IMR-90 (cell line): Measurements from ENCODE around the gene SERPINB13. TPM values are rescaled to one million over a fixed set of nuclear protein-coding genes. Genes with fewer than 3 reads are reported as not detected.

Experiments
- ATAC-seq: fragments of 200-7000 bp; cut with Tn5 transposase; 2 replicates; pipeline ENCODE4 v1.9.1; 2020; ENCODE audit warnings: low read depth, mild to moderate bottlenecking, moderate library complexity
- BruUV-seq: library from RNA; stranded (reverse); fragments of 400-500 nt; replicated peaks from 2 replicates; lab custom pipeline; 2021; lab: Mats Ljungman, UMichigan
- CTCF ChIA-PET: fragments of 300-600 bp; formaldehyde crosslinking; extraction: SDS; loops from one replicate; lab custom pipeline; 2021; ENCODE audit warnings: antibody characterized with exemption; lab: Yijun Ruan, JAX
- POLR2A ChIA-PET: fragments of 300-600 bp; sonication (Branson Sonifier 250); formaldehyde crosslinking; loops from one replicate; lab custom pipeline; 2022; ENCODE audit warnings: antibody characterized with exemption; ENCODE audit not compliant: unreplicated experiment; lab: Charles Lee
- DNase-seq: peaks from one replicate; pipeline ENCODE4 v3.0.0; 2013
- H2AFZ ChIP-seq: replicated peaks from 2 replicates; pipeline ENCODE3; 2013; ENCODE audit warnings: low read length, mild to moderate bottlenecking; ENCODE audit not compliant: poor library complexity
- H2AK5ac ChIP-seq: 2 replicates; pipeline ENCODE4 v1.6.1; 2013; ENCODE audit warnings: low read depth, low read length, inconsistent platforms
- H2AK9ac ChIP-seq: replicated peaks from 2 replicates; pipeline ENCODE3; 2013; ENCODE audit warnings: mild to moderate bottlenecking, low read depth, low read length, moderate library complexity; ENCODE audit not compliant: poor library complexity
- H2BK120ac ChIP-seq: 2 replicates; pipeline ENCODE4 v1.6.1; 2013; ENCODE audit warnings: low read depth, low read length, inconsistent platforms
- H2BK15ac ChIP-seq: 3 replicates; pipeline ENCODE4 v1.6.1; 2013; ENCODE audit warnings: low read depth, low read length, inconsistent platforms
- H2BK20ac ChIP-seq: 2 replicates; pipeline ENCODE4 v1.6.1; 2013; ENCODE audit warnings: low read depth, mild to moderate bottlenecking, inconsistent platforms, low read length, moderate library complexity
- H2BK5ac ChIP-seq: 2 replicates; pipeline ENCODE4 v1.6.1; 2013; ENCODE audit warnings: mild to moderate bottlenecking, low read depth, low read length, inconsistent platforms; ENCODE audit not compliant: poor library complexity, severe bottlenecking
- H3K14ac ChIP-seq: replicated peaks from 2 replicates; pipeline ENCODE4 v1.6.1; 2013; ENCODE audit warnings: low read depth, low read length, inconsistent platforms
- H3K18ac ChIP-seq: 2 replicates; pipeline ENCODE4 v1.6.1; 2013; ENCODE audit warnings: low read depth, low read length, control low read depth
- H3K23ac ChIP-seq: 2 replicates; pipeline ENCODE4 v1.6.1; 2013; ENCODE audit warnings: low read depth, low read length, inconsistent platforms
- H3K27ac ChIP-seq: 2 replicates; pipeline ENCODE4 v1.5.1; 2013; ENCODE audit warnings: mild to moderate bottlenecking, control low read depth, low read length; ENCODE audit not compliant: insufficient read depth
- H3K27me3 ChIP-seq: 2 replicates; pipeline ENCODE4 v1.6.1; 2013; ENCODE audit warnings: low read length; ENCODE audit not compliant: control insufficient read depth, insufficient read depth
- H3K36me3 ChIP-seq: 2 replicates; pipeline ENCODE4 v1.6.1; 2013; ENCODE audit warnings: low read length, mixed read lengths; ENCODE audit not compliant: control insufficient read depth, insufficient read depth
- H3K4ac ChIP-seq: 2 replicates; pipeline ENCODE4 v1.6.1; 2013; ENCODE audit warnings: low read depth, low read length, inconsistent platforms
- H3K4me1 ChIP-seq: 2 replicates; pipeline ENCODE4 v1.6.1; 2013; ENCODE audit warnings: low read length, mixed read lengths; ENCODE audit not compliant: control insufficient read depth, insufficient read depth
- H3K4me2 ChIP-seq: 2 replicates; pipeline ENCODE4 v1.6.1; 2013; ENCODE audit warnings: low read depth, mild to moderate bottlenecking, control low read depth, low read length, moderate library complexity
- H3K4me3 ChIP-seq: 2 replicates; pipeline ENCODE4 v1.5.1; 2013; ENCODE audit warnings: low read depth, mild to moderate bottlenecking, control low read depth, low read length, moderate library complexity; ENCODE audit not compliant: insufficient read depth
- H3K56ac ChIP-seq: 2 replicates; pipeline ENCODE4 v1.6.1; 2013; ENCODE audit warnings: low read length, inconsistent platforms; ENCODE audit not compliant: insufficient read depth; ENCODE audit errors: extremely low read depth
- H3K79me1 ChIP-seq, 2 experiments: 2 replicates each; pipeline ENCODE4 v1.6.1; 2013; ENCODE audit warnings: low read length in 2 of 2, inconsistent platforms in 1 of 2, low read depth in 1 of 2
- H3K9ac ChIP-seq: 2 replicates; pipeline ENCODE4 v1.6.1; 2013; ENCODE audit warnings: low read depth, low read length, control low read depth
- H3K9me1 ChIP-seq: 2 replicates; pipeline ENCODE4 v1.6.1; 2013; ENCODE audit warnings: low read length, inconsistent platforms; ENCODE audit not compliant: insufficient read depth
- H3K9me3 ChIP-seq: 2 replicates; pipeline ENCODE4 v1.6.1; 2013; ENCODE audit warnings: low read length; ENCODE audit not compliant: control insufficient read depth, insufficient read depth
- H4K20me1 ChIP-seq: 2 replicates; pipeline ENCODE4 v1.6.1; 2013; ENCODE audit warnings: low read length, inconsistent platforms; ENCODE audit not compliant: insufficient read depth
- H4K5ac ChIP-seq: 2 replicates; pipeline ENCODE4 v1.6.1; 2013; ENCODE audit warnings: mild to moderate bottlenecking, low read depth, low read length, control low read depth
- H4K8ac ChIP-seq, 2 experiments: 2 replicates each; pipeline ENCODE4 v1.6.1; 2013; ENCODE audit warnings: low read depth in 2 of 2, low read length in 2 of 2, control low read depth in 1 of 2, inconsistent platforms in 1 of 2
- H4K91ac ChIP-seq: 2 replicates; pipeline ENCODE4 v1.6.1; 2013; ENCODE audit warnings: low read depth, low read length, inconsistent platforms; ENCODE audit not compliant: insufficient read depth
- CEBPB ChIP-seq: IDR thresholded peaks from 2 replicates; pipeline ENCODE4 v1.6.1; 2012; ENCODE audit warnings: low read depth, low read length, improper control_type of control experiment
- CHD1 ChIP-seq: IDR thresholded peaks from 2 replicates; pipeline ENCODE4 v1.6.1; 2012; ENCODE audit warnings: low read depth, low read length, improper control_type of control experiment
- CTCF ChIP-seq: conservative IDR thresholded peaks from 2 replicates; pipeline ENCODE4 v1.5.1; 2012; ENCODE audit warnings: mild to moderate bottlenecking, low read depth, low read length, improper control_type of control experiment
- FOS ChIP-seq: fragments of 150-350 bp; IDR thresholded peaks from 2 replicates; pipeline ENCODE4 v1.6.1; 2016; ENCODE audit warnings: low read depth, low read length
- MAFK ChIP-seq: IDR thresholded peaks from 2 replicates; pipeline ENCODE4 v1.6.1; 2012; ENCODE audit warnings: low read depth, low read length, improper control_type of control experiment
- MAZ ChIP-seq: IDR thresholded peaks from 2 replicates; pipeline ENCODE4 v1.6.1; 2012; ENCODE audit warnings: low read depth, mild to moderate bottlenecking, low read length, improper control_type of control experiment, moderate library complexity, borderline replicate concordance
- MXI1 ChIP-seq: IDR thresholded peaks from 2 replicates; pipeline ENCODE4 v1.6.1; 2012; ENCODE audit warnings: low read depth, mild to moderate bottlenecking, low read length, moderate library complexity, borderline replicate concordance
- NFE2L2 ChIP-seq: fragments of 150-350 bp; IDR thresholded peaks from 2 replicates; pipeline ENCODE4 v1.6.1; 2016; ENCODE audit warnings: low read depth, mild to moderate bottlenecking, low read length
- POLR2A ChIP-seq: IDR thresholded peaks from 2 replicates; pipeline ENCODE4 v1.6.1; 2012; ENCODE audit warnings: mild to moderate bottlenecking, low read depth, low read length
- RAD21 ChIP-seq: IDR thresholded peaks from 2 replicates; pipeline ENCODE4 v1.6.1; 2012; ENCODE audit warnings: low read length, improper control_type of control experiment
- RCOR1 ChIP-seq: IDR thresholded peaks from 2 replicates; pipeline ENCODE4 v1.6.1; 2012; ENCODE audit warnings: mild to moderate bottlenecking, low read length, improper control_type of control experiment; ENCODE audit not compliant: insufficient replicate concordance
- RFX5 ChIP-seq: IDR thresholded peaks from 2 replicates; pipeline ENCODE4 v1.8.0; 2012; ENCODE audit warnings: low read depth, mild to moderate bottlenecking, low read length, moderate library complexity
- SMC3 ChIP-seq: fragments of 150-350 bp; IDR thresholded peaks from 2 replicates; pipeline ENCODE4 v1.6.1; 2016; ENCODE audit warnings: low read depth, mild to moderate bottlenecking, antibody characterized with exemption, low read length, moderate library complexity
- USF2 ChIP-seq: fragments of 150-350 bp; IDR thresholded peaks from 2 replicates; pipeline ENCODE4 v1.6.1; 2017; ENCODE audit warnings: mild to moderate bottlenecking, antibody characterized with exemption, low read length, low read depth
- WGBS, 2 experiments: methylation state at CpG; one replicate each; pipeline versions ENCODE4 v1.1.5 to v1.1.7; 2013; ENCODE audit warnings: missing lambda C conversion rate in 2 of 2; ENCODE audit not compliant: insufficient read length in 1 of 2; ENCODE audit errors: extremely low coverage in 2 of 2; 5-methylcytosine and 5-hydroxymethylcytosine counted together
- dilution Hi-C: fragments of 300-500 bp; cut with HindIII; formaldehyde crosslinking; loops from one replicate; pipeline ENCODE4 v1.14.3; 2018; ENCODE audit warnings: low sequenced_read_pairs; ENCODE audit not compliant: unreplicated experiment
- in situ Hi-C: fragments of 300-500 bp; cut with MboI; formaldehyde crosslinking; loops from 3 replicates; pipeline ENCODE4 v1.14.3; 2019; ENCODE audit warnings: low sequenced_read_pairs, inconsistent platforms, mixed read lengths
- intact Hi-C: fragments of 100-400 bp; cut with micrococcal nuclease; formaldehyde crosslinking; loops from 2 replicates; pipeline ENCODE4 v1.10.0; 2022
- polyA plus RNA-seq, 3 experiments: library from polyadenylated mRNA; depleted of rRNA; stranded (reverse); fragments of >200 nt; gene quantifications; 2 replicates each; pipeline ENCODE4 v1.2.3, GENCODE V29; 2012; ENCODE audit warnings: low replicate concordance in 1 of 3
- total RNA-seq: library from RNA; depleted of rRNA; stranded (reverse); fragments of >200 nt; gene quantifications from 2 replicates; pipeline ENCODE4 v1.2.3, GENCODE V29; 2012
- TF ChIP-seq, protein P1 (sequence below): fragments of 150-350 bp; IDR thresholded peaks from 2 replicates; pipeline ENCODE4 v1.6.1; 2016; ENCODE audit warnings: low read depth, mild to moderate bottlenecking, low read length, moderate library complexity, borderline replicate concordance

The SERPINB13 gene
- total and polyA plus RNA-seq, 2 of the 4 experiments (the other 2 are of a cell fraction), result not detected

DNA sequence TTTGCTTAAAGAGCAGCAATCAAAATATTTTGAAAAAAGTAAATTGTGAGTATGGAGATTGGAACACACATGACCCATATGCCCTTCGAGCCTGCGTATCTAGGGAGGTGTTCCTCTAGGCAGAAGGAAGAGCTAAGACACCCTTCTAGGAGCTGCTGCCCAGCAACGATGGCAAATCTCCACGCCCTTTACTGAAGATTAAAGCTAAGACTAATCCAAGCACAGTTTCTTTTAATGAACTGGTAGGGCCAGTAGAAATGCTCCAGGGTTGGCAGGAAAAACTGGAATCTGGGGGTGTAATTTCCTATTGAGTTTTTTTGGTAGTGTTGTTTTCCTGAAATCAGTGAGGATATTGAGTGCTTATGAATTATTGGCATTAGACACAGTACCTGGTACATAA is 712 bp upstream of the SERPINB13 start:
- dilution Hi-C loops, result no loop called here
- no CpG with 5 or more reads among the region's 4 CpGs for WGBS, 2 experiments

More for the DNA sequence above, 712 bp upstream of the SERPINB13 start:
- Histone ChIP-seq H3K27me3 (peaks cover 13% of the 10 kb centered on the region; the same call in 1 of the 2 replicates), H3K9ac (no peak overlapping the region), H2BK20ac (no peak overlapping the region), H3K4me2 (no peak overlapping the region), H2BK15ac (no peak overlapping the region), H3K4me3 (no peak overlapping the region), H4K20me1 (no peaks in the 10 kb centered on the region), H4K8ac (no peak overlapping the region), H3K79me1 (no peaks in the 10 kb centered on the region), H3K18ac (no peak overlapping the region), H2AFZ (no peak overlapping the region), H3K9me1 (no peaks in the 10 kb centered on the region), H3K9me3 (no peaks in the 10 kb centered on the region; the same call in 1 of the 2 replicates), H2BK5ac (no peak overlapping the region), H2AK5ac (no peak overlapping the region), H3K36me3 (no peaks in the 10 kb centered on the region), H4K91ac (no peak overlapping the region), H3K14ac (no peak overlapping the region), H3K56ac (no peak overlapping the region), H4K5ac (no peak overlapping the region), H2AK9ac (no peak overlapping the region), H3K23ac (no peak overlapping the region), H2BK120ac (no peak overlapping the region), H3K4ac (no peak overlapping the region), H3K27ac (no peak overlapping the region), H3K4me1 (no peaks in the 10 kb centered on the region)
- CTCF ChIA-PET, result no interaction called here
- no peak for TF ChIP-seq RAD21
- no peak for TF ChIP-seq MAZ
- TF ChIP-seq, protein P1, sequence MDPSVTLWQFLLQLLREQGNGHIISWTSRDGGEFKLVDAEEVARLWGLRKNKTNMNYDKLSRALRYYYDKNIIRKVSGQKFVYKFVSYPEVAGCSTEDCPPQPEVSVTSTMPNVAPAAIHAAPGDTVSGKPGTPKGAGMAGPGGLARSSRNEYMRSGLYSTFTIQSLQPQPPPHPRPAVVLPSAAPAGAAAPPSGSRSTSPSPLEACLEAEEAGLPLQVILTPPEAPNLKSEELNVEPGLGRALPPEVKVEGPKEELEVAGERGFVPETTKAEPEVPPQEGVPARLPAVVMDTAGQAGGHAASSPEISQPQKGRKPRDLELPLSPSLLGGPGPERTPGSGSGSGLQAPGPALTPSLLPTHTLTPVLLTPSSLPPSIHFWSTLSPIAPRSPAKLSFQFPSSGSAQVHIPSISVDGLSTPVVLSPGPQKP, result no peak
- no peak for TF ChIP-seq SMC3
- TF ChIP-seq MAFK, result no peak
- TF ChIP-seq CEBPB, result no peak
- TF ChIP-seq USF2, result no peak
- TF ChIP-seq NFE2L2, result no peak
- TF ChIP-seq RFX5, result no peak
- TF ChIP-seq FOS, result no peak
- TF ChIP-seq MXI1, result no peak
- no peak for TF ChIP-seq RCOR1
- TF ChIP-seq CTCF, result no peak
- no peak for TF ChIP-seq CHD1
- TF ChIP-seq POLR2A, result no peak
- in situ Hi-C loops, result no loop called here
- DNase-seq (no peak), ATAC-seq (no peak)
- POLR2A ChIA-PET, result no interaction called here
- intact Hi-C loops, result no loop called here
- BruUV-seq, result no TSS peak
